NCI-H2029 treated with DMSO at 0.1 percent for 48 hours (cell line): ENCODE measurements around the gene POLR3A.
"Not testable (repeated sequence)": the region's sequence is repeated elsewhere in the genome, so short reads cannot be mapped to it uniquely, and the experiment has no call there.

Experiments used
- DNase-seq: peaks from one replicate; lab custom pipeline; 2025; lab: John Stamatoyannopoulos, UW

POLR3A gene

DNA sequence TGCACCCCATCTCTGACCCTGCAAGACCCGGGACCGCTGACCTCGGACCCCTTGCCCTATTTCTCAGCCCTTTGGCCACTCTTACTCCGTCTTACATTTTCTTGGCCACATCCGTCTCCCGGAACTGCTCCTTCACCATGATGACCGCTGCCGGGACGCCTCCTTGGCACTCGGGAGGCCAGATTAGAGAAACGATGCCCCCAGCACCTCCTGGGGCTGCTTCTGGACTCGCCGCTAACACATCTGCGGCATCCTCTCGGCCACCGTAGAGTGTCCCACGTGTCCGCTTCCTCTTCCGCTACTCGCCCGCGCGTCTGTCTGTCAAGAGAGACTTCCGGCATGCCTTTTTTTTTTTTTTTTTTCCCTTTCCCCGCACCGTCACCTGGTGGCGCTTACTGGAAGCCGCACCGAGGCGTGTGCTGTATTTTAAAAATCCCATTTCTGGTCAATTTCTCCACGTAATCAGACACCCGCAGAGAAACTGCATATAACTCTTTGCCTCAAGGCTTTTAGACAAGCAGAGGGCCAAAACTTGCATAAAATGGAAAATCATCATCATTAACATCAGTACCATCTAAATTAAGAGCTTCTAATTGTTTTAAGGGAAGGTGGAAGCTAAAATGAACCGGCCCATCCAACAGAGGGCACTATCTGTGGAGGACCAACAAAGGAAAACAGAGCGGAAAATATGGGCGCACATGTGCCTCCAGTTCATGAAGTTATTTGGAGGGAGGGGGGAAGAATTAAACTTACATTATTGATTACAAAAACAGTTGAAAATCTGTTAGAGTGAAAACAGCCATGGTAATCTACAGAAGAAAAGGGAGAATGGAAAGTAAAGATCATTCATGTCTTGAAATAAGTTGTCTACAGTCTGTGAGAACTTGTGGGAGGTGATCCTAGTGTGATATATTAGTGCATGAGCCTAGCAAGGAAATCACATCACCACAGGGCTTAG is at the start of gene POLR3A:
TSS of gene POLR3A (minus strand) at position 247 of the 958 bp plus-strand sequence. CDS start at position 139, 108 bp downstream.
- peak; percentile 35 for DNase-seq

DNA sequence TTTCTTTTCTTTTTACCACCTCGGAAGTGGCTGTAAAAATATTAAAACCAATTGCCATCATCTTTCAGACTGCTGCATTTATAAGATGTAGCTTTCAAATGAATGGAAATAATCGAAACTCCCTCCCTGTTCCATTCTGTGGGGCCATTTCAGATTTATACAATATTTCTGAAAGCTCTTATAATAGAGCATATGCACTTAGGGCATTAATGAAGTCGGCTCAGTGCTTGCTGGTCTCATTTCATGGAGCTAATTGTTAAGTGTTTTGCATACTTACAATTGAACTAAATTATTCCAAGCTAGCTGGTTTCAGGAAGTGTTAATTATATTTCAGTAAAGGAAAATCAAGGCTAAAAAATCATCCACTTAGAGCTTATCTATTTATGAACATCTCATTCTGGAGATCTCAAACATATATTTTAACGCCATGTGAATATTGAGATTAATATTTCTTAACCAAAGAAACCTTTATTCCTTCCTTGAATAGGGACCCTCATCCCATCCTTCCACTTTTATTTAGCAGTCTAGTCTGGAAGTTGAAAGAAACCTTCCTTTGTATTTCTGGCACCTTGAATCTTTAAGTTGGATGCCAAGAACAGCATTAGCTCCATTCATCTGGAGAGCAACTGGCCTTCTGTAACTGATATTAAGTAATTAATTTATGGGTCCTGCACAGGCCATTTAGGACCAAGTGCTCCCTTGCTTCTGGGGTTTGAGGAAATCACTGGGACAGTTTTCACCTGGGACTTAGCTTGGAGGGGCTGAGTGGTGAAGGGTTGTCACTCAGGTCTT is 49.4 kb upstream of the POLR3A start:
- DNase-seq: no peak

DNA sequence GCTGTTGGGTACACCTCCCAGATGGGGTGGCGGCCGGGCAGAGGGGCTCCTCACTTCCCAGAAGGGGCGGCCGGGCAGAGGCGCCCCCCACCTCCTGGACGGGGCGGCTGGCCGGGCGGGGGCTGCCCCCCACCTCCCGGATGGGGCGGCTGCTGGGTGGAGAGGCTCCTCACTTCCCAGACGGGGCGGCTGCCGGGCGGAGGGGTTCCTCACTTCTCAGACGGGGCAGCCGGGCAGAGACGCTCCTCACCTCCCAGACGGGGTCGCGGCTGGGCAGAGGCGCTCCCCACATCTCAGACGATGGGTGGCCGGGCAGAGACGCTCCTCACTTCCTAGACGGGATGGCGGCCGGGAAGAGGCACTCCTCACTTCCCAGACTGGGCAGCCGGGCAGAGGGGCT is 46.5 kb upstream of the POLR3A start:
- not testable (repeated sequence) for DNase-seq

DNA sequence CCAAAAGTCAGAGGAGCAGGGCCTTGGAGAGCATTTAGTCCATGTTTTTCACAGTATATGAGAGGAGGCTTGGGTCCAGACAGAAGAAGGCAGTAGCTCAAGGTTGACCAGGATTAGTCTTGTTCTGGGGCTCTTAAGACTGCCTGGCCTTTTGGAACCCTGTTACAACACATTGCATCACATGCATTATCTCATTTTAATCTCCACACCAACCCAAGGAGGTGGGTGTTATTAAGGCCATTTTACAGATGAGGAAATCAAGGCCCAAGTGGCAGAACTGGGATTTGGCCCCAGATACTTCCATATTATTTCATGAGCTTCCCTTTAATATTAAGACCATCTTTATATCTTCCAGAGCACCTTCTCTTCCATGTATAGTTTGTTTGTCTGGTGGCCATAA is 43.2 kb upstream of the POLR3A start:
- no peak for DNase-seq

DNA sequence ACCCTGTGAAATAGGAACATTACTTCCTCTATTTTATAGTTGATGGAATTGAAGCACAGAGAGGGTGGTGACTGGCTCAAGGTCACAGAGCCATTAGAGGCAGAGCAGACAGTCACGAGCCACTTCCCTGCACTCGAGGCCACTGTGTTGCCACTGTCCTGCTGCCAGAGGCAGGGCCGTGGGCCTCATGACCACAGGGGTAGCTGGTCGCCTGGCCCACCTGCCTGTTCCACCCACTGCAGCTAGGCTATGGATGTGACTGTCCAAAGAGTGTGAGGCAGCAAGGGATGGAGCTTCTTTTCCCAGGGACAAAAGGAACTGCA is 42.5 kb upstream of the POLR3A start:
- DNase-seq: no peak

DNA sequence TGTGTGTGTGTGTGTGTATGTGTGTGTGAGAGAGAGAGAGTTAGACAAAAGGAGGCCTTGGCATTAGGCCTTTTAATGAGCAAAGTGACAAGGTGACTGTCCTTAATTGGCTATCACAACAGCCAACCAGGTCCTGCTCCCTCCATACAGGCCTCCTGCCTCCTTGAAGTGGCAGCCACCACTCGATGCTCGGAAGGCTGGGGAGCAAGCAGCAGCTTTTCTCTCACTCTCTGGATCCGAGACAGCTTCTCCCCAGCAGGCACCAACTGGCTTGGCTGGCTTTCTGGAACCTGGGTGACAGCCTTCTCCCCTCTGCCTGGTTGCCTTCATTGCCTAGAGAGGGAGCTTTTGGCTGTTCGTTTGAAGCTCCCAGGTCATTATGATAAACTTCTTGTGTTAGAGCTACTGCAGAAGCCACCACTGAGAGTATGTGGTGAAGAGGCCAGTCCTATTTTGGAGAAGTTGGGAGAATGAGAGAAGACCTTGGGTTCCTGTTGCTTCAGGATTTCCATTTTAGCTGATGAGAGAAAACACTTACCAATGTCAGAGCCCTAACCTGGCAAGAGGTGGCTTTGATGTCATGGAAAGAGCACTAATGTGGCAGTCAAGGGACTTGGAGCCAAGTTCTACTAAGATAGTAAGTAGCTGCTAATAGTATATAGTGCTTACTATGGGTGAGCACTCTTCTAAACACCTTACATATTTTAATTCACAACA is 42.0 kb upstream of the POLR3A start:
- no peak for DNase-seq

DNA sequence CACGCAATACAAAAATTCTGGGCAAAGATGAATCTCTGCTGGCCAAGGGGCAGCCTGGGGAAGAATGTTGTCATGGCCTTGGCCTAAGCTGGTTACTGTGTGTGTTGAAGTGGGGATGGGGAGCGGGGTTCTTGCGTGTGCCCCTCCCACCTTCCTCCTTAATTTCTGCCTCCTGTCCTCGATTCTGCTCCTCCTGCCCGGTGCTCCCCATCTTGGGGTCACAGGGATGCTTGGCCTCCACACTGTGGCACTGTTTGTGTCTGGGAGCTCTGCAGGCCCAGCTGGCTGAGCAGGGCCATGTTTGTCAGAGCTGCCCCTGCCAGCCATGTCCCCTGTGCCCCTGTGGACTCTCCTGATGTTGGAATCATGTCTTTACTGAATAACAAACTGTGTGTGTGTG is 41.4 kb upstream of the POLR3A start:
- DNase-seq: no peak

DNA sequence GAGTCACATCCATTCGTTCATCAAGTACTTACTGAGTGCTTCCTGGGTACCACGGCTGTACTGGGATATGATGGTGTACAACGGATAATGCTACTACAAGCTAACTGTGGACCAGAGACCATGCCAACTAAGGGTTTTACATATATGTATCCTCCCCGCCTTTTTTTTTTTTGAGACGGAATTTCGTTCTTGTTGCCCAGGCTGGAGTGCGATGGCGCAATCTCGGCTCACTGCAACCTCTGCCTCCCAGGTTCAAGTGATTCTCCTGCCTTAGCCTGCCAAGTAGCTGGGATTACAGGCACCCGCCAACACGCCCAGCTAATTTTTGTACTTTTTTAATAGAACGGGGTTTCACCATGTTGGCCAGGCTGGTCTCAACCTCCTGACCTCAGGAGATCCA is 40.7 kb upstream of the POLR3A start:
- DNase-seq: not testable (repeated sequence)

DNA sequence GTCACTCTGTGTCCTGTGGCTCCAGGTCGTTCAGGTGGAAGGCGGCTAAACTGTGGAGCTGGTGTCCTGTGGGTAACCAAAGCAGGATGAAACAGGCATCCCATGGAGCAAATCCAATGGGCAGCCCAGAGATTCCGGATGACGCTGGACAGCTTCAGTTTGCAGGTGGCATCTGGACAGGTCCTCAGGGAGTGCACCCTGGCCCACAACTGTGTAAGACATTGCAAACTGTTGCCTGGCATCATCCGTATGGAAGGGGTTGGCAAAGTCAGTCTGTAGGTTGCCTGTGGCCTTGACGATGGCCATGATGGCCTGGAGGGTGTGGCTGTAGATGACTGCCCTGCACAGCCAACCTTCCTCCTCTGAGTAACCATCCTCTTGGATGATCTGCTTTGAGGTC is 39.8 kb upstream of the POLR3A start:
- no peak for DNase-seq

DNA sequence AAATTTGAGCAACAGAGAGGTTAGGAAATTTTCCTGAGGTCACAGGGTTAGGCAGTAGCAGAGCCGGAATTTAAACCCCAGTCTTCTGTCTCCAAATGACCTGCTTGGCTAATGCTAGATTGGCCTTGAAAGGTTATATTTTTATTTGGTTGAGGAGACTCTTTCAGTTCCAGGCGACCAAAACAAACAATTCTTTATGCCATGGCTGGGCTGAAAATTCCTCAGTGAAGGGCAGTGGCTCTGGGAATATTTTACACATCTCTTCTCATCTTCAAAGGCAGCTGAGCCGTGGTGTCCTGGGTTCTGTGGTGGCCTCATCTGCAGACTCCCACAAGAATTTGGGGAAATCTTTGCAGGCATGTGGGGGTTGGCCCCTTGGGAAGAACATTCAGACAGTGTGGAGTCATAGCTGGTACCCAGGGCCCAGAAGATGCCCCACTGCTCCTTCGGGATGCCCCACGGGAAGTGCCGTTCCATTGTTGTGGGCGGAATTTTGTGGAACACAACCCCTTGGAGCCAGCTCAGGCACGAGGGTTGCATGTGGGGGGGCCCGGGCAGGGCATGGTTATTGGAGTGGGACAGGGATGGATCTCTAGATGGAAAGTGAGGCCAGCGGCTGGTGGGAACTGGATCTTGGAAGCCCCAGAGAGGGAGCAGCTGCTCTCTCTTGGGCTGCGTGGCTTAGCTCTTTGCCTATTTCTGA is 37.6 kb upstream of the POLR3A start:
- DNase-seq: no peak

DNA sequence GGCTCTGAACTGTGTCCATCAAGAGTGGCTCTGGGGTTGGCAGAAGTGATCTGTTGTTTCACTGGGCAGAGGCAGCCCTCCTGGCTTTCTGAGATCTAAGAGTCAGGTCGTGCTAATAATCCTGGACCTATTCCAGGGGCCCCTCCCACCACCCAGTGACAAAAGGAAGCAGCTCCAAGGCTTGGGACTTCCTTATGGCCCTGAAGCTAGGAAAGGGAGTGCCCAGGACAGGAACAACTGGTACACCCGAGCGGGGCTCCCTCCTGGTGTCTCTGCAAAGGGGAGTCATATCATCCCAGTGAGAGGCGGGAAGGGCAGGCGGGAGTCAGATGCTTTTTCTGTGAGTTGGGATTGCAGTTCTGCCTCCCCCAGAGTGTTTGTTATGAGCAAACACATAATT is 36.7 kb upstream of the POLR3A start:
- DNase-seq: peak; percentile 22

DNA sequence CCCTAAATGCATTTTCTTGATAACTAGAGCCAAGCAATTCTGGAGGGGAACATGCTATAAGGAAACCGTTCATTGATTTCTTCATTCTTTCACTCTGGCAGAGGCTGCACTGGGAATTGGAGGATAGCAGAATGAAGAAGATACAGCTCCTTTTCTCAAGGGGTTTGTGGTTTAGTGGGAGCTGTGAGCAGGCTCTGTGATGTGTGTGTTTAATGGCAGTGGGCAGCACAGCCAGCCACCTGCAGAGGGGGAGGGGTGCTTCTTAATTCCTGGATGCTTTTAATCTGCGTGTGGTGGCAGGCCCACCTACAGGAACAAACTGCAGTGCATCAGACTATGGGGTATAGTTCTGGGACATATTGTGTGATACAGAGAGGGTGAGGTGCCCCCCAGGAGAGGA is 36.3 kb upstream of the POLR3A start:
- peak; percentile 19 for DNase-seq

DNA sequence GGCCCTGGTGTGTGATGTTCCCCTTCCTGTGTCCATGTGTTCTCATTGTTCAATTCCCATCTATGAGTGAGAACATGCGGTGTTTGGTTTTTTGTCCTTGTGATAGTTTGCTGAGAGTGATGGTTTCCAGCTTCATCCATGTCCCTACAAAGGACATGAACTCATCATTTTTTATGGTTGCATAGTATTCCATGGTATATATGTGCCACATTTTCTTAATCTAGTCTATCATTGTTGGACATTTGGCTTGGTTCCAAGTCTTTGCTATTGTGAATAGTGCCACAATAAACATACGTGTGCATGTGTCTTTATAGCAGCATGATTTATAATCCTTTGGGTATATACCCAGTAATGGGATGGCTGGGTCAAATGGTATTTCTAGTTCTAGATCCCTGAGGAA is 35.6 kb upstream of the POLR3A start:
- not testable (repeated sequence) for DNase-seq

DNA sequence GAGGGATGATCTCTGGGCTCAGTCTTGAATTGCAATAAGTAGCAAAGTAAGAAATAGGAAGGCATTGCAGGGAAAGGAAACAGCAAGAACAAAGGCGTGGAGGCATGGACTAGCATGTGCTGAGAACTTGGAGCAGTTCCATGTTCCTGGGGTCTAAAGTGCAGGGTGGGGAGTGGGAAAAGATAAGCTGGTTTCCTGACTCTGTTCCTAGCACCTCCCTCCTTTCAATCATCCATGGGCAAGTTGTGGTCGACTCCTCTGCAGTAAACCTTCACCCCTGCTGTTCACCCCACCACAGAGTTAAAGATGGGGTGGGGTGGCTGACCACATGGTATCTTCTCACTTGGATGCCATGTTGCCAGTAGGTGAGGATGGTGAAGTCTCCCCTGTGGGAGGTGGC is 33.9 kb upstream of the POLR3A start:
- DNase-seq: no peak

DNA sequence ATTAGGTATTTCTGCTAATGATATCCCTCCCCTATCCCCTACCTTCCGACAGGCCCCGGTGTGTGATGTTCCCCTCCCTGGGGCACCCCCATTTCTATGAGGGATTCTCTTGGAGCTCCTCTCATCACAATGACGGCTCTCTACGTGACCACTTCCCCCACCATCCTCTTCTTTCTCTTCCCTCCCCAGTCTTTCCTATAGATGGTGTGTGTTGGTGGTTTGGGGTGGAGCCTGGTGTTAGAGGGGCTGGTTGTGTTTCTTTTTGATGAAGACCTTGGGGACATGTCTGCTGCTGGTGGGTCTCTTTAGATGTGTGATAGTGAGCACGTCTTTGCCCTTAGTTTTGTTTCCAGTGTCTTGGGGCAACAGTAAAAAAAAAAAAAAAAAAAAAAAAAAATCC is 33.0 kb upstream of the POLR3A start:
- DNase-seq: no peak

DNA sequence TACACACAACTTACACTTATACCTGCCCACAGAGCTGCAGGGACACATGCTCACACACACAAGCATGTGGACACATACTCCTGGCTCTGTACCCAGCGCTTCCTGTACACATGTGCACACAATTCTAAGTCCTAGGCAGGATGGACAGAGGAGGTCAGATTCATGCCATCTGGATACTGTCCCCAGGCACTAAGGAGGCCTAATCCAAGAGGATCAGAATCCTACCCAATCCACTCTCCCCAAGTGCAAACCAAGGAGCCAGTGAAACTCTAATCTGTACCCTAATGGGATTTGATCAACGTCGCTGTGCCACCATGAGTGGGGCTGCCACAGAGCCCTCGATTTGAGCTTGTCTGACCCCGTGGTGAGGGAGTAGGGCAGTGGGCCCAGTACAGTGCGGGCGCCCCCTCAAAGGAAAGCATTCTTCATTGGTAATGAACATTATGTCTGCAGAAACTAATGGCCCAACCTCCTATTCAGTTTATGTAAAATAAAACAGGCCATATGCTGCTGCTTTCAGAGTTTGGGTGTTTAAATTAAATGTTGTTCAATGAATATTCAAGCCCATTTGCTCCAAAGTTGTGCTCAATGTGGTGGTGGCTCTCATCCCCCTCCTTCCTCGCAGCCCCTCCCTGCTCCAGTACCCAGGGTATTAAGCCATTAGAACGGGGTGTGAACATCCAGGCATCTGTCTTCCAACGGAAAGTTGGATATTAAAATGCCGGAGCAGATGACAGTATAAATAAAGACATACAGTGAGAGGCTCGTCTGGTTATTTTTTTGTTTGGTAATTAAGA is 30.8 kb upstream of the POLR3A start:
- no peak for DNase-seq

DNA sequence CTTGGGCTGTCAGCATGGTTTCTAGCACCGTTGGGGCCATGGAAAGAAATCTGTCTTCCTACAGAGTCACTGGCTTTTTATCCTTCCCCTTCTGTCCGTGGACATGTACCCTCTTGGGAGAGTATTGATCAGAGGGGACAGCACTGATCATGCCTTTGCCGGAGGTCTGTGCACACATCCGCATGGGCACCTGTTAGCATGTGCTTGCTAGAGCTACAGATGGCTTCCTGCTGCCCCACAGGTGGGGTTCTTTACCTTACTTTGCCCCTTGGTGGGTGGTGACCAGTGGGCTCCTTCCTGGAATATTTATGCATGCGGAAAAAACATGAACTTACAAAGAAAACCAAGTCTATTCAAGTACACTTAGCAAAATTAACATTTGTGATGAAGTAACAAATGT is 29.2 kb upstream of the POLR3A start:
- DNase-seq: no peak

DNA sequence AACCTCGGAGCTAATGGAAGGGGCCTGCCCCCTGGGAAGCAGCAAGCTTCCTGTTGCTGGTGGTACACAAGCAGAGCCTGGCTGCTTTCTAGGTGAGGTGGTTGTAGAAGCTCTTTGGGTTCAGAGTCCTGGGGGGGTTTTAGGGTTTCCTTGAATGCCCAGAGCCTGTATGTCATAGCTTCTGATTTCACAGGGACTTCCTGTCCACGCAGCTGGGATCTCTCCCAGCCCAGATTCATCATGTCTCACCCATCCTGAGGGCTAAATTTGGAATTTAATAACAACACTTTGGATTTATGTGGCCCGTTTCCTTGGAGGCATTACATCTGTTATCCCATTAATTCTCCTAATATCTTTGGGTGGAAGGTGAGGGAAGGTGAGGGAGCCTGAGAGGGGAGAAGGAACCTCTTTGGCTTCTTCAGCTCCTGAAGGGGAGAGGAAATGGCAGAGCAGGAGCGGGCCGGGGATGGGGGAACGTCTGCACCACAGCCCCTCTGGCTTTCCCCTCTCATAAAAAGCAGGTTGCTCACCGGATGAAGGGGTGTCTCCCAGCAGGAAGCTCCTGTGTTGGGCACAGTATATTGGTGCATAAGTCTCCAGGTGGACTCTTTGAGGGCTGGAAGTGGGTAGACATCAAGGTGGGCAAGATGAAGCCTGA is 24.0 kb upstream of the POLR3A start:
- DNase-seq: no peak

DNA sequence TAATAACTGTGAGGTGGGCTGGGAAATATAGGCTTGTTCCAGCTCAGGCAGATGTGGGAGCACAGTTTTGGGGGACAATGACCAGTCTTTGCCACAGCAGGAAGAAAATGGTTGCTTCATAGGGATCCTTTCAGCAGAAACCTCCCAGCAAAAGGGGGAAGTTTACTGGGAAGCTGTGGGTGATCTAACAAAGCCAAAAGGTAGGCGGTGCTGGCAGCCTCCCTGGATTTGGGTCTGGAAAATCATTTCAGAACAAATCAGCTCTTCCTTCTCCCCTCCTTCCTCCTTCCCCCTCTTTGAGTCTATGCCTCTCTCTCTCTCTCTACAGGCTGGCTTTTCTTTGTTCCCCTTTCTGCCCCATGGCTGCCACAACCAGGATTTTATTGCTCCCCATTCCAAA is 20.5 kb upstream of the POLR3A start:
- DNase-seq: no peak

DNA sequence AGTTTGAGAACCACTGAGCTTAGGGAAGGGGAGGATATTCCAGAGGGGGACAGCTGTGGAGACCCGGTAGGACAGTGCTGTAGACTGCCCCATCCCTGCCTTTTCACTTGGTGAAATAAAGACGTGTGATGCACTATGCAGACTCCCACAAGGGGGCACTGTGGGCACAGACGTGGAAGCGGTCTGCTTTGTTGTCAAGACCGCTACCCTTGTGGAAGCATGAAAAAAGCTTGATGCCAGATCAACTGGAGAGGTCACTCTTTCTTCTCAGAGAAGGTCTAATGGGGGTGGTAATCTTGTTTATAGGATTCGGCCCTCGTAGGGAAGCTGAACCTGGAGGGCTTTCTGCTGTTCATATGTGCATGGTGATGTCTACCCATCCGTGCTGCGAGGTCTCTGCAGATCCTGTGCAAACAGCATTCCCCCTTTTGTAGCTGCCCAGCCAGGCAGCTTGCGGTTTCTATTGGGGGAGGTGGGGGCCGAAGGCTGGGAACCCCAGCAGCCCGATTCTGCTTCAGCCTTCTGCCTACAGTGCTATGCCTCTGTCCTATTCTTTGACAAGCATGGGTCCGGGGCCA is 18.1 kb upstream of the POLR3A start:
- DNase-seq: peak; percentile 7
